Transverse colon (tissue), 4 donors: Measurements from ENCODE around the gene GBF1. TPM values are rescaled to one million over a fixed set of nuclear protein-coding genes. Genes with fewer than 3 reads are reported as not detected.

Experiments
- DNase-seq: peaks from one replicate; pipeline ENCODE4 v3.0.0-alpha.2; 2019
- H3K27ac ChIP-seq, 4 donors: fragments of 200-600 bp; sonication (generic); 2 replicates each; pipeline ENCODE4 v1.5.1; 2016 to 2018; ENCODE audit warnings: inconsistent platforms in 4 of 4
- H3K27me3 ChIP-seq: fragments of 200-600 bp; sonication (generic); 2 replicates; pipeline ENCODE4 v1.5.1; 2017; ENCODE audit warnings: inconsistent platforms
- H3K36me3 ChIP-seq, 4 donors: fragments of 200-600 bp; sonication (generic); 2 replicates each; pipeline ENCODE4 v1.5.1; 2017 to 2019; ENCODE audit warnings: inconsistent platforms in 4 of 4
- H3K4me1 ChIP-seq, 4 donors: fragments of 200-600 bp; sonication (generic); 2 replicates each; pipeline ENCODE4 v1.5.1; 2017 to 2020; ENCODE audit warnings: inconsistent platforms in 4 of 4
- H3K4me3 ChIP-seq, 4 donors: fragments of 200-600 bp; sonication (generic); 1 replicate in 1 of 4; 2 replicates in 3 of 4; pipeline versions ENCODE4 v1.5.1 to v1.6.1; 2017 to 2019; ENCODE audit warnings: inconsistent platforms in 4 of 4
- H3K9me3 ChIP-seq, 2 donors: fragments of 200-600 bp; sonication (generic); 2 replicates each; pipeline ENCODE4 v1.5.1; 2017 to 2019; ENCODE audit warnings: inconsistent platforms in 2 of 2
- EP300 ChIP-seq: sonication (generic); formaldehyde crosslinking; IDR thresholded peaks from one replicate; pipeline ENCODE4 v1.6.1; 2017; ENCODE audit warnings: antibody characterized with exemption, low read depth
- POLR2A ChIP-seq: fragments of 450-650 bp; IDR thresholded peaks from one replicate; pipeline ENCODE4 v1.6.1; 2016; ENCODE audit warnings: antibody characterized with exemption, mild to moderate bottlenecking, moderate library complexity
- POLR2AphosphoS5 ChIP-seq, 3 donors: sonication (generic); formaldehyde crosslinking; IDR thresholded peaks; one replicate each; pipeline ENCODE4 v1.6.1; 2016; ENCODE audit warnings: antibody characterized with exemption in 3 of 3
- WGBS, 2 donors: methylation state at CpG; one replicate each; pipeline ENCODE4 v1.1.5; 2018; ENCODE audit warnings: low coverage in 1 of 2; 5-methylcytosine and 5-hydroxymethylcytosine counted together
- in situ Hi-C, 4 donors: fragments of 200-750 bp; cut with MboI; loops; one replicate each; pipeline versions ENCODE4 v1.15.0 to v1.15.1; 2017; ENCODE audit warnings: low sequenced_read_pairs in 3 of 4, low pct_ligation_motif_present in 1 of 4, low pct_unique_long_range_greater_than_20kb in 1 of 4
- intact Hi-C: fragments of 100-400 bp; cut with DNase I; formaldehyde crosslinking; loops from one replicate; pipeline ENCODE4 v1.15.1; 2023; ENCODE audit warnings: low total_unique reads
- total RNA-seq, 4 donors: library from RNA; depleted of rRNA; stranded (reverse); fragments of >200 nt; gene quantifications; one replicate each; pipeline ENCODE4 v1.1.0, GENCODE V29; 2016
- TF ChIP-seq, protein P1 (sequence below), 5 experiments: fragments of 200-600 bp in 3 of 5; fragments of 450-650 bp in 2 of 5; sonication (generic) in 3 of 5; IDR thresholded peaks; 1 replicate in 2 of 5; 2 replicates in 3 of 5; pipeline ENCODE4 v1.5.1; 2016 to 2017; ENCODE audit warnings: antibody characterized with exemption in 5 of 5, inconsistent platforms in 3 of 5, mild to moderate bottlenecking in 2 of 5, moderate library complexity in 1 of 5

GBF1 gene
- total RNA-seq, 4 donors from 2014 or later, result 60.5 to 97.6 (median 67.5) TPM

DNA sequence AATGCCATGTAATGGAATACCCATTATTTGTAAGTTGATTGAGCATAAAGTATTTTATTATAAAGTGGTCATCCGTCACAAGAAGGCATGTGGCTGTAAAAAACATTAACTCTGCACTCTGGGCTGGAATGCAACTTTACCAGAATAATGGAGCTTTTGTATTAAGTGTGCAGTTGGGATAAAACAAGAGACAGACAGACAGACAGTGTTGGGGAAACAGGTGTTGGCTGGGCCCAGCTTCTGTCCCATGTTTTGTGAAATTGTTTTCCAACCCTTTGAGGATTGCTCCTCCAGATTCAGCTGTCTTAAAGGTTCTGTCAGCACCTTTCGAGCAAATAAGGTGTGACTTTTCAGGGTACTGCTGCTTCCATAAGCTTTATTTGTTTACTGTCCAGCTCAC, 82.3 kb downstream of the GBF1 start:
- intact Hi-C loops (no loop called here), in situ Hi-C loops (no loop called here)
- Histone ChIP-seq H3K4me3 (no peak overlapping the region), H3K9me3 (no peaks in the 10 kb centered on the region), H3K36me3 (no peaks in the 10 kb centered on the region), H3K27me3 (no peaks in the 10 kb centered on the region), H3K4me1 (peaks cover 0 to 8% (median 0%) of the 10 kb centered on the region in 4 donors), H3K27ac (no peak overlapping the region)
- WGBS, 2 donors, result 40 to 64% methylated on average over 1 to 2 of the region's 2 CpGs
- DNase-seq, result no peak
- no peak for TF ChIP-seq POLR2AphosphoS5 (IDR thresholded peaks at IDR 0.05)
- TF ChIP-seq EP300, result no peak
- TF ChIP-seq, protein P1, sequence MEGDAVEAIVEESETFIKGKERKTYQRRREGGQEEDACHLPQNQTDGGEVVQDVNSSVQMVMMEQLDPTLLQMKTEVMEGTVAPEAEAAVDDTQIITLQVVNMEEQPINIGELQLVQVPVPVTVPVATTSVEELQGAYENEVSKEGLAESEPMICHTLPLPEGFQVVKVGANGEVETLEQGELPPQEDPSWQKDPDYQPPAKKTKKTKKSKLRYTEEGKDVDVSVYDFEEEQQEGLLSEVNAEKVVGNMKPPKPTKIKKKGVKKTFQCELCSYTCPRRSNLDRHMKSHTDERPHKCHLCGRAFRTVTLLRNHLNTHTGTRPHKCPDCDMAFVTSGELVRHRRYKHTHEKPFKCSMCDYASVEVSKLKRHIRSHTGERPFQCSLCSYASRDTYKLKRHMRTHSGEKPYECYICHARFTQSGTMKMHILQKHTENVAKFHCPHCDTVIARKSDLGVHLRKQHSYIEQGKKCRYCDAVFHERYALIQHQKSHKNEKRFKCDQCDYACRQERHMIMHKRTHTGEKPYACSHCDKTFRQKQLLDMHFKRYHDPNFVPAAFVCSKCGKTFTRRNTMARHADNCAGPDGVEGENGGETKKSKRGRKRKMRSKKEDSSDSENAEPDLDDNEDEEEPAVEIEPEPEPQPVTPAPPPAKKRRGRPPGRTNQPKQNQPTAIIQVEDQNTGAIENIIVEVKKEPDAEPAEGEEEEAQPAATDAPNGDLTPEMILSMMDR (IDR thresholded peaks at IDR 0.05), result no peak
- no peak for TF ChIP-seq POLR2A

DNA sequence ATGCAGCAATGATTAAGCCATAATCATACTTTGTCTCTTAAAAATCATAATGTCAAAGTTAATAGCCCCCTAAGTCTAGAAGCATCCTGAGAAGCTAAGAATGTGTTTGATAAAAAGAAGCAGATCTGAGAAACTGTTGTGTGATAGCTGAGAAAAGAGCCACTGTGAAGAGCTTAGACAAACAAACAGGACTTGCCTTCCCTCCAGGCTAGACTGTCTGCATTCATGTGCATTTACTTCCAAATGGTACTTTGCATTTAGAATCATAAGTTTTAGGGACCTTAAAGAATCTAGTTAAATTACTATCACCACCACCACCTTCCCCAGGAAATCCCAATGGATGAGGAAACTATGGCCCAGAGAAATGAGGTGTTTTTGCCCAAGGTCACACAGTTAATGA, 87.4 kb downstream of the GBF1 start:
- no peaks in the 10 kb centered on the region for H3K27me3 ChIP-seq
- H3K36me3 ChIP-seq, result no peaks in the 10 kb centered on the region
- no peak overlapping the region for H3K4me3 ChIP-seq
- in situ Hi-C loops, result no loop called here
- H3K9me3 ChIP-seq, result no peaks in the 10 kb centered on the region
- H3K4me1 ChIP-seq, result no peaks in the 10 kb centered on the region
- DNase-seq, result no peak
- TF ChIP-seq EP300 (no peak), POLR2AphosphoS5 (IDR thresholded peaks at IDR 0.05) (no peak), POLR2A (no peak)
- TF ChIP-seq, protein P1 (IDR thresholded peaks at IDR 0.05), result no peak
- intact Hi-C loops, result no loop called here
- H3K27ac ChIP-seq, result no peak overlapping the region

DNA sequence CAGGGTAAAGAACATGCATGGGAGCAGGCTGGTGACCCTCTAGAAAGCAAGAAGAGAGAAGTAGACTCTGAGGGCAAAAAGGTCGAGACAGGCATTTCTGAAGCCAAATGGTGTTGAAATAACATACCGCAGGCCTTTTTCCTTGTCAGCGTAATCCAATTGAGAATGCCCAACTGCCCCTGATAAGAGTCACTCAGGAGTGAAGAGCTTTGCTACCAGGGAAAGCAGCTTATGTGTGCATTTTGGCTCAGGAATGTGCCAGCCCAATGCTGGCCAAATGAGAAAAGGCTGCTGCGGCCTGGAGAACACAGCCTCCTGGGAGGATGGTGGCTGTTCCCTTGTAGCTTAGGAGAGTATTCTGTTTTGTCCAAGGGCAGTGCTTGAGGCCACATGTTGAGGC, 88.8 kb downstream of the GBF1 start:
- Histone ChIP-seq H3K27ac (no peak overlapping the region), H3K9me3 (no peaks in the 10 kb centered on the region), H3K4me1 (no peaks in the 10 kb centered on the region), H3K27me3 (no peaks in the 10 kb centered on the region), H3K4me3 (no peak overlapping the region), H3K36me3 (no peaks in the 10 kb centered on the region)
- no peak for TF ChIP-seq POLR2AphosphoS5 (IDR thresholded peaks at IDR 0.05)
- no peak for TF ChIP-seq EP300
- TF ChIP-seq, protein P1 (IDR thresholded peaks at IDR 0.05), result no peak
- no peak for TF ChIP-seq POLR2A
- DNase-seq, result no peak
- intact Hi-C loops (no loop called here), in situ Hi-C loops (no loop called here)
- 75 to 80% methylated on average over 2 to 4 of the region's 4 CpGs for WGBS, 2 donors

DNA sequence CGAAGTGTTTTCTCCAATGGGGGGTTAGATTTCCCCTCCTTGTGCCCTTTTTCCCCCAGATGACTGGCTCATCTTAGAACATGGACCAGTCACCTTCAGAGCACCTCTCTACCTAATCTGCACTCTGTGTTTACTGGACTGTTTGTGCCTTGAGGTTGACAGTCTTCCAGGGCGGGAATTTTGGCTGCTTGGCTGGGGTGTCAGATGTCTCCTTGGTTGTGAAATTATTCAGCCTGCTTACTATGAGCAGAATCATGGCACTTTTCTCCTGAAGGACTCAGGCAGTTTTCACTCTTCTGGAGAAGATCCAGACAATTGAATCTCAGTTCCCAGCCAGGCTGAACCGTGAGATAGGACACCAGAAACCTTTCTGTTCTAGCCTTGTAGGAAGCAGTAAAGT, 89.9 kb downstream of the GBF1 start:
- no peaks in the 10 kb centered on the region for H3K9me3 ChIP-seq
- no peak for DNase-seq
- H3K27me3 ChIP-seq, result no peaks in the 10 kb centered on the region
- TF ChIP-seq POLR2AphosphoS5 (IDR thresholded peaks at IDR 0.05) (no peak), EP300 (no peak), POLR2A (no peak)
- TF ChIP-seq, protein P1 (IDR thresholded peaks at IDR 0.05), result no peak
- in situ Hi-C loops (no loop called here), intact Hi-C loops (no loop called here)
- H3K36me3 ChIP-seq, result no peaks in the 10 kb centered on the region
- H3K4me3 ChIP-seq, result no peak overlapping the region
- H3K27ac ChIP-seq, result no peak overlapping the region
- 82% methylated on average over 3 of the region's 3 CpGs; no CpG with 5 or more reads in 1 of the 2 donors for WGBS, 2 donors
- no peaks in the 10 kb centered on the region for H3K4me1 ChIP-seq
